Subcutaneous adipose tissue (tissue), 4 donors: ENCODE data around the gene CORO1C. TPM values are rescaled to one million over a fixed set of nuclear protein-coding genes. Genes with fewer than 3 reads are reported as not detected.

Experiments
- total RNA-seq, 4 donors: library from RNA; depleted of rRNA; stranded (reverse); fragments of >200 nt; gene quantifications; one replicate each; pipeline ENCODE4 v1.1.0, GENCODE V29; 2016
- TF ChIP-seq, protein P1 (sequence below): fragments of 450-650 bp; IDR thresholded peaks from one replicate; pipeline ENCODE4 v1.5.1; 2016; ENCODE audit warnings: low read depth, mild to moderate bottlenecking, control low read depth, antibody characterized with exemption, moderate library complexity

The CORO1C gene
- total RNA-seq, 4 donors from 2014 or later: 151 to 320 (median 199) TPM

DNA sequence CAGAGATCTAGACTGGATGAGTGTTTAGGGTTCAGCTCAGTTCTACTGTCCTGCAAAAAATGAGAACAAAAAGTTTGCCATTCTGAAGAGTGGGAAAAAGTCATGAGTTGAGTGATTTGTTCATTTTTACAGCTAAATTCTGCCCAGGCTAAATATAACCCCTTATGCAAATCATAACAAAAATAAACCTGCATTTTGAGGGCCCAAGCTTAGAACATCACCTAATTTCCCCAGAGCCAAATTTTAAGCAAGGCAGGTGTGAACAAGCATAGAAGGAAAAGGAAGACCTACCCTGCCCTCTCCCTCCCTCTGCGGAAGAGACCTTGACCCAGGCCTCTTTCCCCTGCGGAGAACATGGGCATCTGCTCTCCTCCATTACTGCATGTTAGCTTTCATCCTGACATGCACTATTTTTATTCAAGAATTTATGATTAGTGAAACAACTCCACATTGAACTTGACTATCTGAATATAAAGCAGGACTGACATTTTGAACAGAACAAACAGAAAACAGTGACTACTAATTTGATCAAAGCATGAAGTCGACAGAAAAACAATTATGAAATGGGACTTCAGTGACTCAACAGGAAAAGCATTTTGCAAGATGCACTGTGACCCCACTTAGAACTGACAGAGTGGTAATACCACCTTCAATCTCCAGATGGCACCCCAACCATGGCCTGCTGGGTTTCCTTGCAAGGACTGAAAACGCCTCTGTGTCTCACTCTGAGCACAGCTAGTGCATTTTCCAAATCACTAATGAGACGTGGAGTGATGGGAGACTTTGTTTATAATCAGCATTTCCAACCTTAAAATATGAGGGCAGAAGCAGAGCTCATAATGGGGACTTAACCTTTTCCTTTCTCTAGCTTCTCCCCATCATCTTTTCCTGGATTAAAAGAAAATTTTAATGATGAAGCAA lies 66.7 kb downstream of the CORO1C start:
- TF ChIP-seq, protein P1, sequence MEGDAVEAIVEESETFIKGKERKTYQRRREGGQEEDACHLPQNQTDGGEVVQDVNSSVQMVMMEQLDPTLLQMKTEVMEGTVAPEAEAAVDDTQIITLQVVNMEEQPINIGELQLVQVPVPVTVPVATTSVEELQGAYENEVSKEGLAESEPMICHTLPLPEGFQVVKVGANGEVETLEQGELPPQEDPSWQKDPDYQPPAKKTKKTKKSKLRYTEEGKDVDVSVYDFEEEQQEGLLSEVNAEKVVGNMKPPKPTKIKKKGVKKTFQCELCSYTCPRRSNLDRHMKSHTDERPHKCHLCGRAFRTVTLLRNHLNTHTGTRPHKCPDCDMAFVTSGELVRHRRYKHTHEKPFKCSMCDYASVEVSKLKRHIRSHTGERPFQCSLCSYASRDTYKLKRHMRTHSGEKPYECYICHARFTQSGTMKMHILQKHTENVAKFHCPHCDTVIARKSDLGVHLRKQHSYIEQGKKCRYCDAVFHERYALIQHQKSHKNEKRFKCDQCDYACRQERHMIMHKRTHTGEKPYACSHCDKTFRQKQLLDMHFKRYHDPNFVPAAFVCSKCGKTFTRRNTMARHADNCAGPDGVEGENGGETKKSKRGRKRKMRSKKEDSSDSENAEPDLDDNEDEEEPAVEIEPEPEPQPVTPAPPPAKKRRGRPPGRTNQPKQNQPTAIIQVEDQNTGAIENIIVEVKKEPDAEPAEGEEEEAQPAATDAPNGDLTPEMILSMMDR: no peak

DNA sequence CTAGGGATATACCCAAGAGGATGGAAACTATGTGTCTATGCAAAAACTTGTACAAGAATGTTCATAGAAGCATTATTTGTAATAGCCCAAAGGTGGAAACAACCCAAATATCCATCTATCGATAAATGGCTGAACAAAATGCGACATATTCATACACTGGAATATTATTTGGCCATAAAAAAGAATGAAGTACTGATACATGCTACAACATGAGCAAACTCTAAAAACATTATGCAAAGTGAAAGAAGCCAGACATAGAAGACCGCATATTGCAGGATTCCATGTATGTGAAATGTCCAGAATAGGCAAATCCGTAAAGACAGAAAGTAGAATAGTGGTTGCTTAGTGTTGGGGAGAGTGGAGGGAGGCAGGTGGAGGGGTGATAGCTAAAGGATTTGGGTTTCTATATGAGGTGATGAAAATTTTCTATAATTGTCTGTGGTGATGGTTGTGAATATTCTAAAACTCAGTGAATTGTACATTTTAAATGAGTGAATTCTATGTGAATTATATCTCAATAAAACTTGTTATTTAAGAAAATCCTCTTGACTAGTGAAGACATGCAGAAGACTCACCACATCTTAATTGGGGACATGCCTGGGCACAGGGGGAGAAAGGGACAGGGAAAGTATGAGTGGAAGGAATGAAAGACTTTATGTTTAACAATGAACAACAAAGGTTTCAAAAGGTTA lies 67.8 kb downstream of the CORO1C start:
- TF ChIP-seq, protein P1: no peak

DNA sequence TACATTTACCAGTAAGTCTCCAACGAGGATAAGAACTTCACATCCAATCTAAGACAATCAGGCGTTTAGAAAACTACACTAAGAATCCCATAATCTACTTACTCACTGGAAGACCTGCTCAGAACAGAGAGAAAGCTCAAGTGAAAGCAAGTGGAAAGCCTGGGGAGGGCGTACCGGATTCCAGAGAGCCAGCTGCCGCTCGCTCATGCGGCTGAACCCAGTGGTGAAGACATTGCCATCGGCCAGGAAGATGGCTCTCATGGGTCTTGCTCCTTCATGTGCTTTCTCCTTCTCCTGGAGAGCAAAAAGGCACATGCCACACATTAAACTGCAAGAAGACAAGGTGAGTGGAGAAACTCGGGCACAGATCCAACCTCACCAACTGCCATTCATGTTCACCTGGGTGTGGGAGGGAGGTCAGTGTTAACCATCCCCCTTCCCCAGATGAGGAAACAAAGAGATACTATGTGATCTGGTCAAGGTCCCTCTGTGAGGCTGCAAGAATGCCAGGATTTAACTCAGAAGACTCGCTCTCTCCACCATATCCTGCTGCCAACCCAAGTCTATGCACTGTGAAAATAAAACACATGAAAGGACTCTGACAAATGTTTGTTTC lies 74.1 kb downstream of the CORO1C start:
- TF ChIP-seq, protein P1: no peak

DNA sequence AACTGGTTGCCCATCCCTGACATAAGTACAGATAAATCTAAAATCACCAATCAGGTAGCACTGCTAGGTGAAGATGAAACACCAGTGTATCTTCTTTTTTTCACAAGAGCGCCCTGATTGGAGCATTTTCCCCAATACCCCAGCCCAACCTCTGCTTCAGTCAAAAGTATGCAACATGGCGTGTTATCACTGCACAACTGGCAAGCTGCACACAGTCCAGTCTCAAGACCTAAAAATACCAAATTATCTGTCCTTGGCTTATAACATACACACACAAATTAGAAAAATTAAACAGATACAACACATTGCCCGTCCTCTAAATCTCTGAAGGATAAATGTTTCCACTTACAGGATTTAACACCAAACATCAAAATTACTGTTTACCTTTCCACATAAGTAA lies 77.4 kb downstream of the CORO1C start:
- TF ChIP-seq, protein P1: no peak

DNA sequence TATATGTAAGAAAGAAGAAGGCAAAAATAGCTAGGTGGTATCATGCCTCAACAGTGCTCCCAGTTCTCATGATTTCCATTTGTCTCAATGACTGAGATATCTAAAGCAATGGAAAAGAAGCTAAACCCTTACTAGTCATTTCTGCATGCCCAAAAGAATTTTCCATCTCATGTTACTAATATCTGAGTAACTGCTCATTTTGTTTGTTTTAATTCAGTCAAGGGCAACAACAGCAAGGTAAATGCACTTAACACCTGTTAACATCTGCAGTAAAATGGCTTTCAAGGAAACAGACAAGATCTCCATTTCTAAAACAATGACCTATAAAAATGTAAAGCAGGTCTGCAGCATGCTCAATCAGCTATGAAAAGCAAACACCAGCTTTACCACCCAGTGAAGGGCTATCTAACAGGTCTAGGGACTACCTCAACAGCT lies 78.2 kb downstream of the CORO1C start:
- TF ChIP-seq, protein P1: no peak

DNA sequence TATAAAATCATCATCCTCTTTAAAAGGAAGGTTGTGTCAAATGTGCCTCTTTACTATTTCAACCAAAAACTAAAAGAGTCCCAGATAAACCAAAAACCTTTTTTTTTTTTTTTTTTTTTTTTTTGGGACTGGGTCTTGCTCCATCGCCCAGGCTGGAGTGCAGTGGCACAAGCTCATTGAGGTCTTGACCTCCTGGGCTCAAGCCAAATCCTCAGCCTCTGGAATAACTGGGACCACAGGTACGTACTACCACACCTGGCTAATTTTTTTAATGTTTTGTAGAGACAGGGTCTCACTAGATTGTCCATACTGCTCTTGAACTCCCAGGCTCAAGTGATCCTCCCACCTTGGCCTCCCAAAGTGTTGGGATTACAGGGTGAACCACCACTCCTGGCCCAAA lies 81.2 kb downstream of the CORO1C start:
- TF ChIP-seq, protein P1: no peak

DNA sequence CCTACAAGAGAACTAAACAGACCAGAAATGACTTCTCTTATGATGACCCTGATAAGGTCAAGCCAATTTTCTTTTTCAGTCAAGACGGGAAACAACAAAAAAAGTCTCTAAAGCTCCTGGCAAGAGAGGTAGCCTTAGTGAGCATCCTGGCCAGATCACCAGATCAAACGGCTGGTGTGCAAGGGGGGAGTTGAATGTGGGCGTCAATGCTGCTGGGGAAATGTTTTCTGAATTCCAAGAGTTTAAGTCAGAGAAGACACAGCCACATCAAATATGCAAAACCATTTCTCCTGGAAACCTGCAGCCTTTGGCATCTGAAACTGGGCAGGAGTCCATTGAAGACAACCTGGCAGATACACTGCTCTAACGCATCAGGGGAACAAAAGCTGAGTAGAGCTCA lies 81.6 kb downstream of the CORO1C start:
- TF ChIP-seq, protein P1: no peak
